Heart right ventricle (tissue), 16 donors: ENCODE results near the gene CACNB2. TPM values are rescaled to one million over a fixed set of nuclear protein-coding genes. Genes with fewer than 3 reads are reported as not detected.
A peak's percentile ranks its signal among the peaks of the same experiment; 100 is the strongest.

Source experiments
- ATAC-seq, 8 donors: fragments of 200-7000 bp; cut with Tn5 transposase; one replicate each; pipeline ENCODE4 v1.9.1; 2020; ENCODE audit warnings: mild to moderate bottlenecking in 8 of 8, moderate library complexity in 8 of 8, moderate number of reproducible peaks in 1 of 8
- DNase-seq, 2 donors: peaks; one replicate each; pipeline ENCODE4 v3.0.0-alpha.2; 2020
- H3K27ac ChIP-seq, 10 donors: fragments of 200-600 bp; sonication (generic) in 2 of 10; one replicate each; pipeline versions ENCODE4 v1.5.0 to v1.8.0; 2020 to 2022; ENCODE audit warnings: mild to moderate bottlenecking in 3 of 10
- H3K27me3 ChIP-seq, 7 donors: fragments of 200-600 bp; one replicate each; pipeline ENCODE4 v1.8.0; 2021 to 2022; ENCODE audit warnings: mild to moderate bottlenecking in 2 of 7
- H3K36me3 ChIP-seq, 9 donors: fragments of 200-600 bp; sonication (generic) in 1 of 9; one replicate each; pipeline versions ENCODE4 v1.5.0 to v1.8.0; 2020 to 2022; ENCODE audit warnings: mild to moderate bottlenecking in 2 of 9
- H3K4me1 ChIP-seq, 9 donors: fragments of 200-600 bp; sonication (generic) in 1 of 9; one replicate each; pipeline versions ENCODE4 v1.5.0 to v1.8.0; 2020 to 2022; ENCODE audit warnings: mild to moderate bottlenecking in 4 of 9
- H3K4me3 ChIP-seq, 10 donors: fragments of 200-600 bp; sonication (generic) in 2 of 10; one replicate each; pipeline versions ENCODE4 v1.5.0 to v1.8.0; 2020 to 2022; ENCODE audit warnings: mild to moderate bottlenecking in 7 of 10, moderate library complexity in 2 of 10
- H3K9me3 ChIP-seq, 11 donors: fragments of 200-600 bp in 10 of 11; sonication (generic) in 2 of 11; one replicate each; pipeline versions ENCODE4 v1.5.0 to v1.8.0; 2013 to 2022; ENCODE audit warnings: mild to moderate bottlenecking in 2 of 11, control low read depth in 1 of 11, moderate library complexity in 1 of 11
- CTCF ChIP-seq, 9 donors: fragments of 200-600 bp; sonication (generic) in 2 of 9; IDR thresholded peaks; one replicate each; pipeline versions ENCODE4 v1.5.0 to v1.8.0; 2021 to 2022; ENCODE audit warnings: antibody characterized with exemption in 9 of 9, mild to moderate bottlenecking in 5 of 9, moderate library complexity in 1 of 9
- WGBS, 2 donors: extraction: QIAGEN DNeasy Blood & Tissue Kit; methylation state at CpG; one replicate each; pipeline ENCODE4 v1.1.7; 2013; ENCODE audit warnings: inconsistent platforms in 1 of 2; 5-methylcytosine and 5-hydroxymethylcytosine counted together
- intact Hi-C, 10 donors: fragments of 100-400 bp; cut with DNase I; formaldehyde crosslinking; loops; one replicate each; pipeline versions ENCODE4 v1.11.1 to v1.14.2; 2022
- polyA plus RNA-seq, 2 donors: library from polyadenylated mRNA; stranded (reverse); fragments of 200-250 nt; gene quantifications; one replicate each; pipeline ENCODE4 v1.2.3, GENCODE V29; 2013
- total RNA-seq, 10 donors: library from RNA; stranded (reverse); fragmentation: NEBNext Ultra II Directional in 3 of 10; extraction: Animal tissue kit (Norgen Biotek cat#: 25700) in 3 of 10; gene quantifications; one replicate each; pipeline versions ENCODE4 v1.2.1 to v1.2.4, GENCODE V29; 2021 to 2023
- donor health status: Arrhythmogenic right ventricular cardiomyopathy.
- donor health status: ischemic (EF 13 %, LVEDD 7.1; RV severe dilation, severe dysfunction).
- donor health status: healthy with polysubstance abuse.
- donor health status: DM: no; HTN: yes; CAD: no.
- donor health status: DM: no; HTN: no; CAD: no.
- donor health status: ischemic (EF 25% LVEDD 6.9; RV normal size, moderate dysfunction).
- donor health status: ischemic (EF 25% LVEDD 5.7; RV mildly dilated, moderate dysfunction).
- donor health status: healthy.
- donor health status: DM: yes; HTN: yes; CAD: no.
- donor health status: Ischemic cardiomyopathy.
- donor health status: ischemic (EF 35%, LVEDD 5.7; RV mildly dilated, moderate dysfunction).
- donor health status: nonischemic (EF 11% LVEDD 7.7; RV severe dilation, severe dysfunction).
- donor health status: DM: yes; HTN: yes; CAD: no.
- donor health status: PGD.
- donor health status: ischemic (EF 29% LVEDD 5.4; RV normal size, mild dysfunction).
- donor health status: nonischemic (EF 23%, LVEDD 6.1; RV moderate dilation, normal function).

CACNB2 gene
- total and polyA plus RNA-seq, 12 donors = 8.9 to 71.1 (median 36.7) TPM

DNA sequence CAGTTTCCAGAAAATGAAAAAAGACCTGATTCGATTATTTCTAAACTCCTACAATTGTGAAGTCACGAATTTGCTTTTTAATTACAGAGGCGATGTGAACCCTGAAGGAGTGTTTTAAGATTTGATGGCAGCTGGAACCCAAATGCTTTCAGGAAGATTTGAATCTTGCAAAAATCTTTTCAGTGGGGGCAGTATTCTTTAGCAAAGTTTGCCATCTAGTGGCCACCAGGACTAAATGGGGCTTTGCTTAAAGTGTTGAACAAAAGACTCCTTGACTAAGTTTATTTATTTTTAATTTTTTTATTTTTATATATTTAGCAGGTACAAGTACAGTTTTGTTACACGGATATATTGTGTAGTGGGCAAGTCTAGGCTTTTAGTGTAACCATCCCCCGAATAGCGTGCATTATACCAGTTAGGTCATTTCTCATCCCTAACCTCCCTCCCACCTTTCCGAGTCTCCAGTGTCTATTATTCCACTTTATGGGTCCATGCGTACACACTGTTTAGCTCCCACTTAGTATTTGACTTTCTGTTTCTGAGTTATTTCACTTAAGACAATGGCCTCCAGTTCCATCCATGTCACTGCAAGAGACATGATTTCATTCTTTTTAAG, 98.8 kb downstream of the CACNB2 start:
- ATAC-seq = peak in 1 of 8 donors; percentile 15
- Histone ChIP-seq H3K9me3 (peaks cover 0 to 7% (median 0%) of the 10 kb centered on the region in 11 donors), H3K4me1 (peaks cover 0 to 16% (median 0%) of the 10 kb centered on the region in 9 donors), H3K4me3 (no peak overlapping the region), H3K27ac (peak overlapping the region in 1 of 10 donors; percentile 26), H3K27me3 (peaks cover 0 to 3% (median 0%) of the 10 kb centered on the region in 7 donors), H3K36me3 (no peaks in the 10 kb centered on the region)
- 54 to 58% methylated on average over 8 of the region's 8 CpGs for WGBS, 2 donors
- intact Hi-C loops = loop anchor here in 4 of 10 donors (5.0 to 10.0 kb wide), 4 partner anchors 73 to 634 kb away; no protein-coding TSS in a partner anchor
- TF ChIP-seq CTCF (IDR thresholded peaks at IDR 0.05) = peak; percentile 29 to 75 (median 64)
- no peak for DNase-seq

GRCh38 chr10:18240185-18240882, 100.1 kb downstream of the CACNB2 start:
- no peaks in the 10 kb centered on the region for H3K36me3 ChIP-seq
- ATAC-seq = peak in 3 of 8 donors; percentile 30 to 74 (median 67)
- H3K4me3 ChIP-seq = no peak overlapping the region
- 58 to 69% methylated on average over 12 of the region's 12 CpGs for WGBS, 2 donors
- H3K9me3 ChIP-seq = peaks cover 0 to 7% (median 0%) of the 10 kb centered on the region in 11 donors
- H3K27ac ChIP-seq = peak overlapping the region in 4 of 10 donors; percentile 14 to 47 (median 22)
- TF ChIP-seq CTCF (IDR thresholded peaks at IDR 0.05) = no peak
- DNase-seq = no peak
- peaks cover 0 to 16% (median 0%) of the 10 kb centered on the region in 9 donors for H3K4me1 ChIP-seq
- intact Hi-C loops = loop anchor here in 3 of 10 donors (5.0 kb wide), 1 partner anchor 67 kb away; no protein-coding TSS in a partner anchor
- no peaks in the 10 kb centered on the region for H3K27me3 ChIP-seq

DNA sequence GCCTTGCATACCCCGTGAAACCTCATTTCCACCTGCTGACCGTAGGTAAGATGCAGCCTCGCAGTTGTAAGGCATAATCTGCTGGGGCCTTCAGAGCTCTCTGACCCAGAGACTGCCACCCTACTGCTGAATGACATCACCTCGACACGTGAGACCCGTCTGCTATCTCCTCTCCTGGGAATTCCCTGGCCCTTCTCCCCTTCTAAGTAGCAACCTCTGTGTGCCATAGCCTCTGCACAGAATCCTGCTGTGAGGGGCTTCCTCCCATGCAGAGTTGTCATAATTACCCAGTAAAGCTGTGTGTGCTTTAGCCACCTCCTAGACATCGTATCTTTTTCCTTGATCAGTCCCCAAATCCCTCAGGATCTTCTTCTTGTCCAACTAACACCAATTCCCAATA, 106.7 kb downstream of the CACNB2 start:
- peaks cover 0 to 9% (median 0%) of the 10 kb centered on the region in 9 donors for H3K4me1 ChIP-seq
- peaks cover 0 to 7% (median 0%) of the 10 kb centered on the region in 11 donors for H3K9me3 ChIP-seq
- DNase-seq (no peak), ATAC-seq (peak in 6 of 8 donors; percentile 55 to 70 (median 63))
- WGBS, 2 donors = 49 to 58% methylated on average over 7 of the region's 7 CpGs
- no peak overlapping the region for H3K27ac ChIP-seq
- H3K27me3 ChIP-seq = no peaks in the 10 kb centered on the region
- no peaks in the 10 kb centered on the region for H3K36me3 ChIP-seq
- TF ChIP-seq CTCF (IDR thresholded peaks at IDR 0.05) = no peak
- intact Hi-C loops = no loop called here
- no peak overlapping the region for H3K4me3 ChIP-seq

DNA sequence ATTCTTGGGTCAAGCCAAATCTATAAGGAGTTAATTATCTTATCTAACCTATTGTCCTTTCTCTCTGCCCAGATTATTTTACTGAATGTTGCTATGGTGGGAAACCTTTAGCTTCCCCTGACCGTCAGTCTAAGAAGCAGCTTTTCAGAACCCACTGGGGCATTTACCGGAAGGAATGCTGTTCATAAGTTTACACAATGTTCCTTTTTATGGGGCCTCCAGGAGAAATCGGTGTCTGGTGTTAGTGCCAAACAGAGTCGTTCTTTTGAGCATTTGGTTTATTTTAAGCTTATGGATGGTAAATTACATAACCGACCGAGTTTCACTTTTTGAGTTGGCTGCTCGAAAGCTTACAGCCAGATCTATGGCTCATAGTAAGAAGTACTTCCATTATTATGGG, 111.9 kb downstream of the CACNB2 start:
- Histone ChIP-seq H3K27ac (no peak overlapping the region), H3K36me3 (no peaks in the 10 kb centered on the region), H3K4me3 (no peak overlapping the region), H3K27me3 (peaks cover 0 to 3% (median 0%) of the 10 kb centered on the region in 7 donors), H3K9me3 (no peaks in the 10 kb centered on the region), H3K4me1 (peaks cover 0 to 4% (median 0%) of the 10 kb centered on the region in 9 donors)
- DNase-seq (no peak), ATAC-seq (no peak)
- no peak for TF ChIP-seq CTCF (IDR thresholded peaks at IDR 0.05)
- intact Hi-C loops = no loop called here
- WGBS, 2 donors = 50 to 65% methylated on average over 7 of the region's 7 CpGs
